H1 (cell line): Measurements from ENCODE around the gene ACP4. TPM values are rescaled to one million over a fixed set of nuclear protein-coding genes. Genes with fewer than 3 reads are reported as not detected.

Experiments
- CTCF ChIA-PET: fragments of 300-600 bp; sonication (Branson Sonifier 250); formaldehyde crosslinking; loops from one replicate; lab custom pipeline; 2021; ENCODE audit not compliant: partially characterized antibody; lab: Charles Lee
- POLR2A ChIA-PET: fragments of 300-600 bp; sonication (Branson Sonifier 250); formaldehyde crosslinking; loops from one replicate; lab custom pipeline; 2021; ENCODE audit warnings: inconsistent platforms; ENCODE audit not compliant: partially characterized antibody; lab: Charles Lee
- DNase-seq, 2 experiments: peaks; one replicate each; pipeline versions ENCODE4 v3.0.0 to v3.0.0-alpha.2; 2010 to 2022; ENCODE audit warnings: low spot score in 2 of 2, low read depth in 1 of 2, mixed read lengths in 1 of 2
- FAIRE-seq: peaks from 2 replicates; lab custom pipeline; 2011; peaks lifted over from hg19 to GRCh38; lab: Jason Lieb, UNC
- H2AFZ ChIP-seq: 2 replicates; pipeline ENCODE4 v1.8.1; 2012; ENCODE audit warnings: low read length, inconsistent platforms
- H2AK5ac ChIP-seq: 2 replicates; pipeline ENCODE4 v1.6.1; 2013; ENCODE audit warnings: low read depth, low read length
- H2BK120ac ChIP-seq: replicated peaks from 2 replicates; pipeline ENCODE3; 2013; ENCODE audit warnings: low read depth, low read length, inconsistent platforms
- H2BK12ac ChIP-seq: 2 replicates; pipeline ENCODE4 v1.6.1; 2013; ENCODE audit warnings: low read depth, low read length
- H2BK15ac ChIP-seq: 2 replicates; pipeline ENCODE4 v1.6.1; 2013; ENCODE audit warnings: low read length
- H2BK20ac ChIP-seq: 2 replicates; pipeline ENCODE4 v1.6.1; 2013; ENCODE audit warnings: low read length
- H2BK5ac ChIP-seq: 2 replicates; pipeline ENCODE4 v1.6.1; 2013; ENCODE audit warnings: low read depth, low read length
- H3K14ac ChIP-seq: 2 replicates; pipeline ENCODE4 v1.6.1; 2013; ENCODE audit warnings: inconsistent platforms; ENCODE audit not compliant: insufficient read length
- H3K18ac ChIP-seq: 2 replicates; pipeline ENCODE4 v1.6.1; 2013; ENCODE audit warnings: low read length; ENCODE audit errors: extremely low read depth
- H3K23ac ChIP-seq: 2 replicates; pipeline ENCODE4 v1.6.1; 2013; ENCODE audit warnings: inconsistent platforms; ENCODE audit not compliant: insufficient read length
- H3K23me2 ChIP-seq: 2 replicates; pipeline ENCODE4 v1.6.1; 2013; ENCODE audit warnings: low read depth, low read length
- H3K27ac ChIP-seq: 2 replicates; pipeline ENCODE4 v1.6.1; 2011; ENCODE audit warnings: low read depth, low read length, inconsistent platforms
- H3K27me3 ChIP-seq, 4 experiments: replicated peaks in 1 of 4; 1 replicate in 1 of 4; 2 replicates in 3 of 4; pipeline versions ENCODE4 v1.6.1 to v1.8.1; 2011 to 2013; ENCODE audit warnings: low read length in 3 of 4, mild to moderate bottlenecking in 3 of 4, inconsistent platforms in 2 of 4, mixed read lengths in 2 of 4, moderate library complexity in 1 of 4; ENCODE audit not compliant: control insufficient read depth in 3 of 4, insufficient read depth in 3 of 4; ENCODE audit errors: extremely low read depth in 1 of 4
- H3K36me3 ChIP-seq, 4 experiments: 2 replicates each; pipeline versions ENCODE4 v1.6.1 to v1.8.1; 2011 to 2013; ENCODE audit warnings: mild to moderate bottlenecking in 4 of 4, low read length in 3 of 4, moderate library complexity in 2 of 4, control low read depth in 1 of 4, inconsistent platforms in 1 of 4; ENCODE audit not compliant: insufficient read depth in 4 of 4, control insufficient read depth in 2 of 4
- H3K4ac ChIP-seq: replicated peaks from 2 replicates; pipeline ENCODE3; 2013; ENCODE audit warnings: low read length, low read depth, mixed read lengths, inconsistent platforms; ENCODE audit not compliant: insufficient read length
- H3K4me1 ChIP-seq, 4 experiments: replicated peaks in 1 of 4; 1 replicate in 1 of 4; 2 replicates in 3 of 4; pipeline versions ENCODE4 v1.6.1 to v1.8.1; 2011 to 2013; ENCODE audit warnings: low read length in 3 of 4, inconsistent platforms in 2 of 4, mixed read lengths in 1 of 4; ENCODE audit not compliant: insufficient read depth in 4 of 4, control insufficient read depth in 3 of 4
- H3K4me2 ChIP-seq, 2 experiments: 2 replicates each; pipeline versions ENCODE4 v1.6.1 to v1.8.1; 2011 to 2013; ENCODE audit warnings: low read depth in 2 of 2, low read length in 2 of 2, control low read depth in 1 of 2, inconsistent platforms in 1 of 2, mild to moderate bottlenecking in 1 of 2; ENCODE audit not compliant: insufficient read depth in 1 of 2
- H3K4me3 ChIP-seq, 4 experiments: fragments of 200-600, 300-600 bp in 1 of 4; sonication (generic), shearing (Covaris generic), sonication (Bioruptor Twin) in 1 of 4; 2 replicates each; pipeline versions ENCODE4 v1.5.1 to v1.8.1; 2011 to 2016; ENCODE audit warnings: low read length in 4 of 4, low read depth in 3 of 4, control low read depth in 2 of 4, inconsistent platforms in 2 of 4, mild to moderate bottlenecking in 2 of 4, mixed read lengths in 1 of 4, moderate library complexity in 1 of 4; ENCODE audit not compliant: insufficient read depth in 2 of 4; ENCODE audit errors: extremely low read depth in 1 of 4
- H3K56ac ChIP-seq: replicated peaks from 2 replicates; pipeline ENCODE3; 2013; ENCODE audit warnings: low read depth, mild to moderate bottlenecking, mixed read lengths, low read length, inconsistent platforms; ENCODE audit not compliant: insufficient read length
- H3K79me1 ChIP-seq: 2 replicates; pipeline ENCODE4 v1.6.1; 2013; ENCODE audit warnings: low read depth, low read length, control low read depth
- H3K79me2 ChIP-seq, 2 experiments: 2 replicates each; pipeline versions ENCODE4 v1.6.1 to v1.8.1; 2012 to 2013; ENCODE audit warnings: low read length in 2 of 2, mild to moderate bottlenecking in 2 of 2, inconsistent platforms in 1 of 2; ENCODE audit not compliant: insufficient read depth in 2 of 2, control insufficient read depth in 1 of 2
- H3K9ac ChIP-seq, 4 experiments: replicated peaks in 1 of 4; 1 replicate in 1 of 4; 2 replicates in 3 of 4; pipeline versions ENCODE4 v1.6.1 to v1.8.1; 2011 to 2013; ENCODE audit warnings: low read depth in 3 of 4, low read length in 3 of 4, control low read depth in 2 of 4, mild to moderate bottlenecking in 2 of 4, moderate library complexity in 2 of 4, inconsistent platforms in 1 of 4; ENCODE audit errors: extremely low read depth in 1 of 4
- H3K9me3 ChIP-seq, 2 experiments: 2 replicates each; pipeline versions ENCODE4 v1.6.1 to v1.8.1; 2012 to 2013; ENCODE audit warnings: mild to moderate bottlenecking in 2 of 2, moderate library complexity in 2 of 2, control low read depth in 1 of 2, inconsistent platforms in 1 of 2, low read depth in 1 of 2, low read length in 1 of 2, mixed read lengths in 1 of 2; ENCODE audit not compliant: insufficient read depth in 2 of 2
- H4K20me1 ChIP-seq, 2 experiments: replicated peaks in 1 of 2; 2 replicates each; pipeline versions ENCODE3 to v1.8.1; 2011 to 2013; ENCODE audit warnings: inconsistent platforms in 2 of 2, low read length in 2 of 2, mild to moderate bottlenecking in 1 of 2; ENCODE audit not compliant: insufficient read depth in 2 of 2, control insufficient read depth in 1 of 2
- H4K5ac ChIP-seq: 2 replicates; pipeline ENCODE4 v1.6.1; 2013; ENCODE audit warnings: low read length, low read depth, mixed read lengths, inconsistent platforms; ENCODE audit not compliant: insufficient read length
- H4K8ac ChIP-seq: 2 replicates; pipeline ENCODE4 v1.8.0; 2013; ENCODE audit warnings: mild to moderate bottlenecking, moderate library complexity, low read length, inconsistent platforms; ENCODE audit not compliant: insufficient read depth; ENCODE audit errors: extremely low read depth
- H4K91ac ChIP-seq: replicated peaks from 2 replicates; pipeline ENCODE3; 2013; ENCODE audit warnings: low read length, mixed read lengths, inconsistent platforms; ENCODE audit not compliant: insufficient read length
- CHD2 ChIP-seq: IDR thresholded peaks from 2 replicates; pipeline ENCODE4 v1.6.1; 2012; ENCODE audit warnings: low read length, improper control_type of control experiment
- FOSL1 ChIP-seq: IDR thresholded peaks from 2 replicates; pipeline ENCODE4 v1.6.1; 2011; ENCODE audit warnings: mild to moderate bottlenecking, low read depth, low read length, moderate library complexity; ENCODE audit not compliant: insufficient read depth
- GABPA ChIP-seq: IDR thresholded peaks from 2 replicates; pipeline ENCODE4 v1.6.1; 2011; ENCODE audit warnings: mild to moderate bottlenecking, low read length, moderate library complexity, borderline replicate concordance; ENCODE audit not compliant: insufficient read depth
- HDAC2 ChIP-seq, 2 experiments: fragments of 300-600 bp in 1 of 2; sonication (generic) in 1 of 2; IDR thresholded peaks; 2 replicates each; pipeline ENCODE4 v1.6.1; 2011 to 2012; ENCODE audit warnings: low read depth in 2 of 2, low read length in 2 of 2, mild to moderate bottlenecking in 2 of 2, moderate library complexity in 2 of 2, borderline replicate concordance in 1 of 2, inconsistent platforms in 1 of 2
- KDM1A ChIP-seq: fragments of 200-600, 300-600 bp; sonication (generic); IDR thresholded peaks from 2 replicates; pipeline ENCODE4 v1.7.1; 2016; ENCODE audit warnings: mild to moderate bottlenecking, low read length, borderline replicate concordance
- RBBP5 ChIP-seq: IDR thresholded peaks from 2 replicates; pipeline ENCODE4 v1.7.1; 2012; ENCODE audit warnings: low read depth, mild to moderate bottlenecking, inconsistent platforms, low read length, moderate library complexity, borderline replicate concordance
- SP2 ChIP-seq: IDR thresholded peaks from 2 replicates; pipeline ENCODE4 v1.6.1; 2012; ENCODE audit warnings: mild to moderate bottlenecking, low read length, inconsistent platforms
- WGBS, 2 experiments: shearing (Covaris generic) in 1 of 2; methylation state at CpG; one replicate each; pipeline versions ENCODE4 v1.1.6 to v1.1.7; 2013 to 2015; ENCODE audit warnings: low lambda C conversion rate in 2 of 2, mixed read lengths in 2 of 2, inconsistent platforms in 1 of 2, low coverage in 1 of 2, missing lambda C conversion rate in 1 of 2; ENCODE audit not compliant: insufficient replicate concordance in 2 of 2, insufficient coverage in 1 of 2, insufficient read length in 1 of 2; ENCODE audit errors: extremely low coverage in 1 of 2, missing lambda C conversion rate in 1 of 2; 5-methylcytosine and 5-hydroxymethylcytosine counted together
- polyA plus RNA-seq, 7 experiments: library from polyadenylated mRNA; depleted of rRNA in 3 of 7; stranded (reverse) in 5 of 7; unstranded in 2 of 7; fragments of >200 nt in 5 of 7; fragments of 200-250 nt in 2 of 7; gene quantifications; 1 replicate in 5 of 7; 2 replicates in 1 of 7; 4 replicates in 1 of 7; pipeline versions ENCODE4 v1.2.1 to v1.2.3, GENCODE V29; 2011 to 2013; ENCODE audit warnings: missing spikeins in 2 of 7, mixed read lengths in 2 of 7
- total RNA-seq: library from RNA; stranded (reverse); fragmentation: NEBNext Ultra II Directional; extraction: Animal tissue kit (Norgen Biotek cat#: 25700); gene quantifications from 2 replicates; pipeline ENCODE4 v1.2.1, GENCODE V29; 2021

ACP4 gene
- total and polyA plus RNA-seq, 2 of the 8 experiments (the other 6 are each of a cell fraction or from before 2014, with no cell fraction given), result not detected

DNA sequence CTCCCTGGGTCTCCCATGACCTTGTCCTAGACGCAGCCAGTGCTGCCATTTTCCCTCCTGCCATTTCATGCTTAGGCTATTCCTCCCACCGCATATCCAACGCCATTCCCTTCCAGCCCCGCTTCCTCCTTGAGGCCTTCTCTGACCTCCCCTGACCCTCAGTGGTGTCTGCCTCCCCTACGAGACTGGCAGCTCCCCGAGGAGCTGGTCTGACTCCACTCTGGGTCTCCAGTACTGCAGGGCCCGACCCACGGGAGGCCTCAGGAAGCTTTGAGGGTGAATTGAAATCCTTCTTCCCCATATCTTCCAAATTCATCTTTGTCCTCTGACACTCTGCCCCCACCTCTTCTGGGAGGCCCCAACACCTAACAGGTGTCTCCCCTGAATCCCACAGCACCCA is 42.5 kb downstream of the ACP4 start:
- ChIA-PET POLR2A (interaction anchor here (1.3 to 1.7 kb wide), 2 partner anchors 28 to 35 kb away, joined by 6 read pairs; no protein-coding TSS in a partner anchor), CTCF (interaction anchor here (1.7 kb wide), 1 partner anchor 11 kb away, joined by 7 read pairs; no protein-coding TSS in a partner anchor)
- no peak overlapping the region; the same call in 1 of the 2 replicates for H3K18ac ChIP-seq
- no peak overlapping the region for H2BK20ac ChIP-seq
- H3K9ac ChIP-seq, result no peak overlapping the region
- H3K79me2 ChIP-seq, result no peaks in the 10 kb centered on the region
- no peak overlapping the region for H3K27ac ChIP-seq
- no peak overlapping the region for H3K4me3 ChIP-seq
- WGBS, 2 experiments, result 94% methylated on average over 8 of the region's 8 CpGs; no CpG with 5 or more reads in 1 of the 2 experiments
- peaks cover 0 to 5% (median 2%) of the 10 kb centered on the region in 4 experiments; a peak in 3 of 7 replicates for H3K4me1 ChIP-seq
- H3K4me2 ChIP-seq, result no peak overlapping the region
- no peak overlapping the region for H2AFZ ChIP-seq
- no peak overlapping the region for H3K14ac ChIP-seq
- DNase-seq, result no peak
- FAIRE-seq, result no peak
- H3K23me2 ChIP-seq, result peaks cover 8% of the 10 kb centered on the region; the same call in 1 of the 2 replicates
- no peak overlapping the region for H2BK15ac ChIP-seq
- no peak for TF ChIP-seq FOSL1
- no peak for TF ChIP-seq KDM1A
- TF ChIP-seq RBBP5, result no peak
- no peak for TF ChIP-seq SP2
- TF ChIP-seq CHD2, result no peak
- TF ChIP-seq GABPA, result no peak
- TF ChIP-seq HDAC2 (IDR thresholded peaks at IDR 0.05; ENCODE audit: borderline replicate concordance in 1 of 2, low read depth in 2 of 2, low read length in 2 of 2), result no peak
- no peak overlapping the region for H2BK120ac ChIP-seq
- no peaks in the 10 kb centered on the region for H3K36me3 ChIP-seq
- no peak overlapping the region for H4K91ac ChIP-seq
- H4K5ac ChIP-seq, result no peak overlapping the region
- no peaks in the 10 kb centered on the region for H3K79me1 ChIP-seq
- H2BK12ac ChIP-seq, result no peak overlapping the region
- no peak overlapping the region for H3K4ac ChIP-seq
- no peaks in the 10 kb centered on the region for H4K20me1 ChIP-seq
- H2AK5ac ChIP-seq, result no peak overlapping the region
- no peak overlapping the region for H3K23ac ChIP-seq
- peaks cover 0 to 26% (median 8%) of the 10 kb centered on the region in 4 experiments; a peak in 6 of 7 replicates for H3K27me3 ChIP-seq
- no peak overlapping the region for H4K8ac ChIP-seq
- no peak overlapping the region for H3K56ac ChIP-seq
- no peaks in the 10 kb centered on the region for H3K9me3 ChIP-seq
- no peak overlapping the region for H2BK5ac ChIP-seq
